ENCODE results near the gene PAQR6.

DNA sequence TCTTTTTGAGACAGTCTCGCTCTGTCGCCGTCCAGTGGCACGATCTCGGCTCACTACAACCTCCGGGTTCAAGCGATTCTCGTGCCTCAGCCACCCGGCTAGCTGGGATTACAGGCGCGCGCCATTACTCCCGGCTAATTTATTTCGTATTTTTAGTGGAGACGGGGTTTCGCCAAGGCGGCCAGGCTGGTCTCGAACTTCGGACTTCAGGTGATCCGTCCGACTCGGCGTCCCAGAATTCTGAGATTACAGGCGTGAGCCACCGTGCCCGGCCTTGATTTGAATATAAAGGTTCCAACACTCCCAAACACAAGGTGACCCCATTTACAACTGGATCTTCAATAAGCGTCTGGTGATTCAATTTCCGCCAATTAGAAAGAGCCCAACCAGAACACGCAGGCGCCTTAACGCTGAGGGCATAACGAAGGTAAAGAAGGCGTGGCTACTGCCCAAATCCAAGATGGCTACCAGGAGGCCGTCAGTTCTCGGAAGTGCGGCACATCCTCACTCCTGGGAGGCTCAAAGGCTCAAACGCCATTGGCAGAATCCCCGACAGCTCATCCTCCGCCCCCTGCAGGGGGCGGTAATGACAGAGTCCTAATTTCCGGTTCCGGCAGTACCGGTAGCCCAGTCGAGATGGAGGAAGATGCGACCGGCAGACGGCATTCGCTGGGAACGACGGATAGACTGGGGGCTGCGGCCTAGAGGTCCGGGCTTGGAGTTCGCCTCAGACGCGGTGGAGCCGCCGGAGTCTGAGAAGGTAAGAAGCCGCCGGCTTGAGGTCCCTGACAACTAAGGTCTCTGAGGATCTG lies 54.2 kb downstream of the PAQR6 start, which contains the start of gene SLC25A44:
- TF ChIP-seq RAD21 (IDR thresholded peaks at IDR 0.05 in 1 of 2, conservative IDR thresholded peaks at IDR 0.05 in 1 of 2; ENCODE audit: low read depth in 2 of 2, low read length in 2 of 2) = peak in 1 of 2 experiments; percentile 20; a peak in 1 of 4 replicates
- TF ChIP-seq, protein P1, sequence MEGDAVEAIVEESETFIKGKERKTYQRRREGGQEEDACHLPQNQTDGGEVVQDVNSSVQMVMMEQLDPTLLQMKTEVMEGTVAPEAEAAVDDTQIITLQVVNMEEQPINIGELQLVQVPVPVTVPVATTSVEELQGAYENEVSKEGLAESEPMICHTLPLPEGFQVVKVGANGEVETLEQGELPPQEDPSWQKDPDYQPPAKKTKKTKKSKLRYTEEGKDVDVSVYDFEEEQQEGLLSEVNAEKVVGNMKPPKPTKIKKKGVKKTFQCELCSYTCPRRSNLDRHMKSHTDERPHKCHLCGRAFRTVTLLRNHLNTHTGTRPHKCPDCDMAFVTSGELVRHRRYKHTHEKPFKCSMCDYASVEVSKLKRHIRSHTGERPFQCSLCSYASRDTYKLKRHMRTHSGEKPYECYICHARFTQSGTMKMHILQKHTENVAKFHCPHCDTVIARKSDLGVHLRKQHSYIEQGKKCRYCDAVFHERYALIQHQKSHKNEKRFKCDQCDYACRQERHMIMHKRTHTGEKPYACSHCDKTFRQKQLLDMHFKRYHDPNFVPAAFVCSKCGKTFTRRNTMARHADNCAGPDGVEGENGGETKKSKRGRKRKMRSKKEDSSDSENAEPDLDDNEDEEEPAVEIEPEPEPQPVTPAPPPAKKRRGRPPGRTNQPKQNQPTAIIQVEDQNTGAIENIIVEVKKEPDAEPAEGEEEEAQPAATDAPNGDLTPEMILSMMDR (IDR thresholded peaks at IDR 0.05; ENCODE audit: control extremely low read depth in 1 of 3, insufficient read depth in 1 of 3, low read depth in 1 of 3, low read length in 3 of 3) = peak; percentile 25 to 52 (median 51)
- peak; percentile 86; the same call in 1 of the 2 replicates for TF ChIP-seq GABPA (IDR thresholded peaks at IDR 0.05; ENCODE audit: borderline replicate concordance, insufficient read depth, low read length)
